NOMO-1 treated with dmso at 0.1 percent for 144 hours (cell line): Measurements from ENCODE around the gene HSF5.
"Not testable (repeated sequence)": the region's sequence is repeated elsewhere in the genome, so short reads cannot be mapped to it uniquely, and the experiment has no call there.

Experiments
- DNase-seq: peaks from one replicate; lab custom pipeline; 2025; ENCODE audit not compliant: unreplicated experiment; lab: John Stamatoyannopoulos, UW

HSF5 gene

GRCh38 chr17:58414596-58414997 is 73.6 kb downstream of the HSF5 start:
- DNase-seq: no peak

- DNase-seq: no peak
Observed at GRCh38 chr17:58413684-58414083, 74.5 kb downstream of the HSF5 start.

GRCh38 chr17:58412961-58413586 is 75.1 kb downstream of the HSF5 start:
- no peak for DNase-seq

- no peak for DNase-seq
Observed at GRCh38 chr17:58412064-58412703, 76.0 kb downstream of the HSF5 start.

- no peak for DNase-seq
Observed at GRCh38 chr17:58411408-58411894, 76.8 kb downstream of the HSF5 start.

- no peak for DNase-seq
Observed at GRCh38 chr17:58410714-58411407, 77.3 kb downstream of the HSF5 start.

GRCh38 chr17:58409432-58409831 is 78.8 kb downstream of the HSF5 start:
- DNase-seq: no peak

- DNase-seq: no peak
Observed at GRCh38 chr17:58403311-58403710, 84.9 kb downstream of the HSF5 start.

- no peak for DNase-seq
Observed at GRCh38 chr17:58402679-58403078, 85.5 kb downstream of the HSF5 start.

- no peak for DNase-seq
Observed at GRCh38 chr17:58402047-58402446, 86.2 kb downstream of the HSF5 start.

GRCh38 chr17:58401287-58401686 is 86.9 kb downstream of the HSF5 start:
- no peak for DNase-seq

- no peak for DNase-seq
Observed at GRCh38 chr17:58400826-58401225, 87.4 kb downstream of the HSF5 start.

GRCh38 chr17:58399974-58400373 is 88.2 kb downstream of the HSF5 start:
- no peak for DNase-seq

GRCh38 chr17:58398574-58399266 is 89.5 kb downstream of the HSF5 start:
- no peak for DNase-seq

- not testable (repeated sequence) for DNase-seq
Observed at GRCh38 chr17:58397421-58397820, 90.8 kb downstream of the HSF5 start.

- no peak for DNase-seq
Observed at GRCh38 chr17:58396173-58396572, 92.0 kb downstream of the HSF5 start.

GRCh38 chr17:58394534-58395223 is 93.5 kb downstream of the HSF5 start:
- no peak for DNase-seq

- DNase-seq: no peak
Observed at GRCh38 chr17:58391302-58391984, 96.8 kb downstream of the HSF5 start.

- DNase-seq: no peak
Observed at GRCh38 chr17:58390884-58391283, 97.3 kb downstream of the HSF5 start.
